Stimulated activated naive CD4-positive, alpha-beta T cell treated with Interleukin-2 at 50 U/mL for 16 hours (primary cell): ENCODE data around the gene NSUN4.
A peak's percentile ranks its signal among the peaks of the same experiment; 100 is the strongest.
"Not testable (repeated sequence)": the region's sequence is repeated elsewhere in the genome, so short reads cannot be mapped to it uniquely, and the experiment has no call there.

Source experiments
- DNase-seq: peaks from one replicate; lab custom pipeline; 2025; lab: John Stamatoyannopoulos, UW

Gene NSUN4

DNA sequence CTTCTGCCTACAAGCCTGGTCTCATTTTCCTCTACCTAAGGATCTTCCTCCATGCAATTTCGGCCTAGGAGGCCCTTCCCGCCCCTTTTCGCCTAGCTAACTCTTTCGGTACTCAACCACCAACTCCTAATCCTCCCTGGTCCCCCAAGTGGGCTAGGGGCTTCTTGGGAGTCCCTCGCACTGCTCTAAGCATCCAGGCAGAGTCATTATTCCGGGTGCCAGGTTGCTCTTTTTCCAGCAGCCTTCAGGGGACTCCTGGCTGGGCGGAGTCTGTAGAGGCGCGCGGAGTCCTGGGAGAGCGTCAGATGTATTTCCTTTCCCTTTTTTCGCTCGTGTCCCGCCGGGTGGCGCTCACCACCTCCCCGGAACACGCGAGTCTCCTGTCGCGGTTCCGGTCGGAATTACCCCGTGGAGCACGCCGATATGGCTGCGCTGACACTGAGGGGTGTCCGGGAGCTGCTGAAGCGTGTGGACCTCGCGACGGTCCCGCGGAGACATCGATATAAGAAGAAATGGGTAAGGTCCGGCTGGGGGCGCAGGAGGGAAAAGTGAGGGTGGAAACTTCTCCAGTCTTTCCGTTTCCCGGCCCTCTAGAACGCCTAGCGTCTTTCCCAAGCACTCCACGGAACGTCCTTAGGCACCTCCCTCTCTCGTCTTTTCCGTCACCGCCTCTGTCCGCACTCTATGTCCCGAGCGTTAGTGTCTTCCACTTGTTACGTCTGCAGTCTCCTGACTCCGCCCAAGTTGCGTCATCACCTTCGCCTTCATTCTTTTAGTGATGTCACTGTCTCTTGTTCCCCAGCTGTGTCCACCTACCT, at the start of gene NSUN4:
Gene NSUN4 (plus strand): TSS at position 404 of the 818 bp plus-strand sequence. CDS start 20 bp downstream, at position 424.
- peak; percentile 86 for DNase-seq

DNA sequence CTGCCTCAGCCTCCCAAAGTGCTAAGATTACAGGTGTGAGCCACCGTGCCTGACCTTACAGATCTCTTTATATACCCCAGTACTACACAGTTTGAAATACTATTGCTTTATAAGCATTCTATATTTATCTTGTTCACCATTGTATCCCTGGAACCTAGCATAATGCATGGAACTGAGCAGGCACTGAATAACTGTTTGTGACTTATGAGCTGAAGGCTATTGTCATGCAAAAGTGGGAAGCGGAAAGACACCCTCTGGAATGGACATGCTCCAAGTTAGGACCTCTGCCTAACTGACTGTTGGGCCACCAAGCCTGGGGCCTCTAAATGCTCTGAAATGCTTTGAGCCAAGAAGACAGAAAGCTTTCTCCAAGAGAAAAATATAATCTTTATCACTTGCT, 45.3 kb upstream of the NSUN4 start:
- no peak for DNase-seq

DNA sequence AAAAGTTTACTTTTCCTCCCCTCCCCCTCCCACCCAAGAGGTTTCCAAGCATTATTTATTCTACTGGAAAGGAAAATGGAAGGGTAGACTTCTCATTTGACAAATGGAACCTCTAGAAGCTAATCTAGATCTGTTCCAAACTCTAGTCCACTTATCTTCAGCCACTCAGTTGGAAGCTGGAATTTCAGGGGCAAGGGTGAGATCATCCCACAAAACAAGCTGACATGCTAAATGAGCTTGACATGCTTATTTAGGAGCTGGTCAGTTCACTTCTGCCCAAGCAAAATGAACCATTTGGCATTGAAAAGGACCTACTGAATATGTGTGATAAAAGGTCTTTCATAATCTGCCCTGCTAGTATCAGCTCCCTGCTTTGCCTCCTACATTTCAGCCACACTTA, 42.2 kb upstream of the NSUN4 start:
- DNase-seq, result no peak

DNA sequence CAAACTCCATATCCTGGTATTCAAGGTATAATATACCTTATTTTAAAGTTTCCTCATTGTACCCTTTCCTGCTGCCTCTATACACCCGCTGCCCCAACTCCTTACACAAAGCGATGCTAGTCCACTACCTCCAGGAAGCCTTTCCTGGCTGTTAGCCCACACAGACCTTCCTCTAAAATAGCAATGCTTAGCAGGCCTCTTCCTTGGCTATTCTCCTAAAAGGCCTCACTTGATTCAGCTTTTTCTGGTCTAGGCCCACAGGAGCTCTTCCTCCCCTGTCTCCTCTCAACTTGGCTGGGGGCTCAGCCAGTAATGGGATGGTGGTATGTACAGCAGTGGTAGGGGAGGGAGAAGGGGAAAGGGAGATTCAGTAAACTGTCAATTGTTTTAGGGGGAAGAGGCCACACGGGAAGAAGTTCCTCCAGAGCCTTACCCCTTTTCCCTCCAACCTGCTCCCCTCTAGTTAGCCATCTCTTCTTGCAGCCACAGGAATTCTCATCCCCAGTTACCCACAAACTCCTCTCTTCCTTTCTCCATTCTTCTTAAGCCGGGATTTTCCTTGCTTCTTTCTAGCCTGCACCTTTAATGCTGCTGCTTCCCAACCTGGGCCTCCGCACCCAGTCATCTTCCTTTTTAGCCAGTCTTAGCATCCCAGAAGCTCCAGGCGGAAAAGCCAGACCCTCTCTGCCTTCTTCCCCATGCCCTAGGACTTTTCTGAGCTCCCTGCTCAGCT, 39.8 kb upstream of the NSUN4 start:
- no peak for DNase-seq

DNA sequence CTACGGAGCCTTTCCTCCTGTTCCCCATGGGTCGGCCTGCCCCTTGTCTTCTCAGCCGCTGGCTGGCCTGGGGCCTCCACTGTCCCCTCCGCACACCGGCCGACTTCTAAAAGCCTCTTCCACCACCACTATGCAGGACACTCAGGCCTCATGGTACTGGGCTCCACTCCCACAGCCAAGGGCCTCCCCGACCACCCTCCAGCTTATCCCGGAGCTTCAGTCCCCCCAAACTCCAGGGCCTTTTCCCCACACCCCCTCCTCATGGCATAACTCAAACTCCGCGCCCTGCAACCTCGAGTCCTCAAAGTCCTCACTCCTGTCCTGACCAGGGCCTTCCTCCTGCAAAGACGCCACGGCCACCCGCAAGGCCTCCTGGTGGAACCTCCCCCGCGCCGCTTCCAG, 39.2 kb upstream of the NSUN4 start:
- no peak for DNase-seq

DNA sequence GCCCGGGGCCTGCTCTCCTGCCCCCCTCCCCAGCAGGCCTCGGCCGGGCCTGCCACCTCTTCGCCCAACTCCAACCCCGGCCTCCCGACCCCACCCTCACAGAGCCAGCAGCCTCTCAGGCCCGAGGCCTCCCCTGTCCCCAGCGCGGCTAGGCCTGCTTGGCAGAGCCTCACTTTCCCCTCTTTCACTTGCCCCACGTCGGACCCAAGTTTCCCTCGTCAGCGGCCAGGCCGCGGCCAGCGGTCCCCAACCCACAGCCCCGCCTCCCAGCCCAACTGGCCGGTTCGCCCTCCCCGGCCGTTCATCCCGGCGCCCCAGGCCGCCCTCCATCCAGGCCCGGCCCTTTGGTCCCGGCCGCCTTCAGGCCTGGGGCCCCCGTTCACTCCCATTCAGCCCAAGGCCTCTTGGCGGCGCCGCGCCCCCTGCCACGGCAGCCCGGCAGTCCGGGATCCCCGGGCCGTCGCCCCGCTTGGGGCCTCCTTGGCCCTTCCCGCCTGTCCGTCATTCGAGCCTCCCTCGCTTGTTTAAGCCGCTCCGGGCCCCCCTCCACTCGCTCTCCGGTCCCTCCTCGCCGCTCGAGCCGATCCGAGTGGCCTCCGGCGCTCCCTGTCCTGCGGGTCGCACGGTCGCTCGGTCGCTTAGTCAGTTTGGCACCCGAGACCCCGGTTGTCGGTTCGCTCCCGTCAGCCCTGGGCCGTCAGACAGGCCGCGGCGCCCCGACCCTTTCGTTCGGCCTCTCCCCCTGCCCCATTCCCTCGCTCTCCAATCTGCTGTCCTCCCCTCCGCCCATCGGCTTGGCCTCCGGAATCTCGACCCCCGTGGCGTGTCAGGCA, 38.6 kb upstream of the NSUN4 start:
- peak; percentile 35 for DNase-seq

DNA sequence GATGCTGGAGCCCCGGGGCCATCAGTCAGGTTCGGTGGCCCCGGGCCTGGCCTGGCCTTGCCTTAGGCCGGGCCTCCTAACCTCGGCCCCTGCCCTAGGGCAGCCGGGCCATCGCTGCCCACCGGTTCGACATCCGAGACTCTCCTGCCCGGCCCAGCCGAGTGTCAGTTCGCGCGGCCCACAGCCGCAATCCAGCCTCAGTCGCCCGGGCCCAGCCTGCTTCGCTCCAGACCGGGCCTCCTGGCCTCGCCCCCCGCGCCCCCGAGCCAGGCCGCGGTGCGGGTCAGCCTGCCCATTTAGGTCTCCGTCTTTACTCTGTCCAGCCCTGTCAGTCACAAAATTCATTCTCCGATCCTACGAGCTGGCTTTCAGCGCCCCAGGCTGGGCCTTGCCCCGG, 38.0 kb upstream of the NSUN4 start:
- DNase-seq, result no peak

DNA sequence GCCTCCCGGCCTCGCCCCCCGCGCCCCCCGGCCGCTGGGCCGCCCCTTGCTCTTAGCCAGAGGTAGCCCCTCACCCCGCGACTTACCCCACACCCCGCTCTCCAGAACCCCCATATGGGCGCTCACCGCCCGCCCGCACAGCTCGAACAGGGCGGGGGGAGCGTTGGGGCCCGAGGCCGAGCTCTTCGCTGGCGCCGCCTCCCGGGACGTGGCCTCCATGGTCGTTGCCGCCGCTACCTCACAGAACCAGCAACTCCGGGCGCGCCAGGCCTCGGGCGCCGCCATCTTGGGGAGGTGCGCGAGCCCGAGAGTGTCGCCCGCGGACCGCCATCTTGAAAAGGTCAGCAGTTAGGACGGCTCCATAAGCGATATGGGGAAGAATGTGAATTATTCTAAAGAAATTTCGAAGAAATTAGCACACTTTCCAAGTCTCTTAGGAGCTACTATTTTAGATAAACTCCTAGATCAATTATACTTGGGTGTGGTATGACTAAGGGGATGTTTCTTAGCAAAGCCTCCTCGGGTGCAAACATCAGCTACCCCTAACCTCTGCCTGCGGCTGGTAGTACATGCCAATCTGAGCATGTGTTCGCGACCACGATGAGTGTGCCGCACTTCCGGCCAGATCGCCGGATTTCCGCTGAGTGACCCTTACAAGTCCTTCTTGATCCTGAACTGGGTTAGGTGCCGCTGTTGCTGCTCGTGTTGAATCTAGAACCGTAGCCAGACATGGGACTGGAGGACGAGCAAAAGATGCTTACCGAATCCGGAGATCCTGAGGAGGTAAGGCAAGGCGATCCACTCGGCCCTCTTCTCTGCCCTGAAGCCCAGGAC, 37.4 kb upstream of the NSUN4 start, which contains the start of the genes LRRC41 and UQCRH:
Gene LRRC41 (minus strand): TSS at position 579 of the 834 bp plus-strand sequence. CDS start 294 bp downstream, at position 285.
Gene UQCRH (plus strand): TSS at position 661 of the 834 bp plus-strand sequence. CDS start 69 bp downstream, at position 730.
- DNase-seq, result peak; percentile 92

DNA sequence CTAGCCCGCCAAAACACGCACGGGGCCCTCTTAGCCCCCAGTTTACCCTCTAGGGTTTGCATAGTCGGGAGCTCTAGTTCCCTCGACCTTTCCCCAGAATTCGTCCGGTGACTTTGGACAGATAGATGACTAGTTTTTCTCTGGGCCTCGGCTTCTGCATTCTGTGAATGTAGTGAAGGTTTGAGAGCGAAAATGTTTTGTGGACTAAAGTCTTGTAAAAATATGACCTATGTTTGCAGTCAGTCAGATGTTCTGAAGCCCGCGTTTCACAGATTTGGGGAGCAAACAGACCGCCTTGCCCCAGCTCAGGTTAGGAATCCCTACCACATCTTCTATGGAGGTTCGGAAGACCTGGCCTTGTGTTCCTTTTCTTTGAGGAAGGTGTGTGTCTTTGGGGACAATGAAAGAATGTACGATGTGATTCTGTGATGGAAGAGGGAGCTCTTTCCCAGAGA, 36.7 kb upstream of the NSUN4 start:
- DNase-seq, result no peak

DNA sequence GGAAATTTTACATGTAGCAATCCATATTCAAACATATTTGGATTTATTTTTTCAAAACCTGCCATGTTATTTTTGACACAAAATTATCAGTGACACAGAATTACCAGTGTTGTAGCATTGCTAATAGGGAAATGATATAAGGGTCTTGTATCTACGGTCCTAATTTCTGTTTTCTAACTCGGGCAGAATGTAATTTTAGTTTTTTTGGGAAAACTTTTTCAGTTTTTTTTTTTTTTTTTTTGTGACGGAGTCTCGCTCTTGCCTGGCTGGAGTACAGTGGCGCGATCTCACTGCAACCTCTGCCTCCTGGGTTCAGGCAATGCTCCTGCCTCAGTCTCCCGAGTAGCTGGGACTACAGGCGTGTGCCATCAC, 34.5 kb upstream of the NSUN4 start:
- DNase-seq, result no peak

DNA sequence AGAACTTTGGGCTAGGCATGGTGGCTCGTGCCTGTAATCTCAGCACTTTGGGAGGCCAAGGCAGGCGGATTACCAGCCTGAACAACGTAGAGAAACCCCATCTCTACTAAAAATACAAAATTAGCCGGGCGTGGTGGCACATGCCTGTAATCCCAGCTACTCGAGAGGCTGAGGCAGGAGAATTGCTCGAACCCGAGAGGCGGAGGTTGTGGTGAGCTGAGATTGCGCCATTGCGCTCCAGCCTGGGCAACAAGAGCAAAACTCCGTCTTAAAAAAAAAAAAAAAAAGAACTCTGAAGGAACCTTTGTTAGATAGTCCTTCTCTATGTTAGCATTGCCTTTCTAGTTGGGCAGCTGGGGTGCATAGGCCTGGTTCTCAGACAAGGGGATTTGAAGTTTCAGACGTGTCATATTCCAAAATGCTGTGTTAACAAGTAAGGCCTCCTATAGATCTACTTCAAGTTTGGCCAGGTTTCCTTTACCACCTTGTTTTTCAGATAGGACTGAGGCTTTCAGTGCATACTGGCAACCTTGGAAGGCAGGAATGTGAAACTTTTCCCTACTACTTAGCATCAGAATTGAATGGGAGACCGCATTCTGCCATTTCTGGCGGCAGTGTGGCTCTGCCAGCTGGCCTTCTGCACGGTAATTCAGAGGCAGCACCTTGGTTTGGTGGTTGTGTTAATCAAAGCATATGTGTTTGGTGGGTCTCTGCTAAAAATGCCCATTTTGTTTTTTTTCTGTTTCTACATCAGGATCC, 31.0 kb upstream of the NSUN4 start:
- DNase-seq, result no peak

DNA sequence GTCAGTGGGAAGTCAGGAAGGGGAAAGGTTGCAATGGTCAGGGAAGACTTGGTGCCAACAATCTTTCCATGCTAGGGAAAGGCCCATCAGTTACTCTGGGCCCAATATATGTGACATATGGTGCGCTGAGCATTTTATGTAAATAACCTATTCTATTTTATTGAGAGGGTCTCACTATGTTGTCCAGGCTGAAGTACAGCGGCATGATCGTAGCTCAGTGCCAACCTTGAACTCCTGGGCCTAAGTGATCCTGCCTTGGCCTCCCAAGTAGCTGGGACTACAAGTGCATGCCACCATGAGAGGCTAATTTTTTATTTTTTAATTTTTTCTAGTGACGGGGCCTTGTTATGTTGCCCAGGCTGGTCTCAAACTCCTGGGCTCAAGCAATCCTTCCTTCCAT, 30.3 kb upstream of the NSUN4 start:
- no peak for DNase-seq

DNA sequence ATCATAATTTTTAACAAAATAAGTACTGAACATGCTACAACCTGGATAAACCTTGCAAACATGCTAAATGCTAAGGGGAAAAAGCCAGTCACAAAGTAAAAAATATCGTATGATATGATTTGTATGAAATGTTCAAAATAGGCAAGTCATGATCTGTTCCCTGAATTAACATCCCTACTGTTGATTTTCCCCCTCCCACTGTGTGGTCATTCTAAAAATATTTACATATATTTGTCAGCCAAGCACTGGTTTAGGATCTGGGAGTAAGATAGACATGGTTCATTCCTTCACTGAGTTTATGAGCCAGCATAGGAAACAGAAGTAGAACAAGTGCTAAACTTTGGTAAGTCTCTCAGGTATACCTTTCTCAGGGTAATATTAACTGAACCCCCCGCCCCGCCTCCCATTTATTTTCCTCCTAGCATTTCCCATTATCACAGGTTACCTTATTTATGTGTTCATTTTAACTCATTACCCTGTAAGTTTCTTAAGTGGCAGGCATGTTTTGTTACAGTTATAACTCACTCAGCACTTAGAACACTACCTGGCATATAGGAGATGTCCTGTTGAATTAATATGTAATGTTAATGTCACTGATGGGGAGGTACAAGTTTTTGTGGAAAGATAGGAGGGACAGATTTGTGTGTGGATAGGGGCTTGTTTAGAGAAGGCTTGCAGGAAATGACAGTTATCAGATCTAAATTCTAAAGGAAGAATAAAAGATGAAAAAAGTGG, 24.8 kb upstream of the NSUN4 start:
- no peak for DNase-seq

DNA sequence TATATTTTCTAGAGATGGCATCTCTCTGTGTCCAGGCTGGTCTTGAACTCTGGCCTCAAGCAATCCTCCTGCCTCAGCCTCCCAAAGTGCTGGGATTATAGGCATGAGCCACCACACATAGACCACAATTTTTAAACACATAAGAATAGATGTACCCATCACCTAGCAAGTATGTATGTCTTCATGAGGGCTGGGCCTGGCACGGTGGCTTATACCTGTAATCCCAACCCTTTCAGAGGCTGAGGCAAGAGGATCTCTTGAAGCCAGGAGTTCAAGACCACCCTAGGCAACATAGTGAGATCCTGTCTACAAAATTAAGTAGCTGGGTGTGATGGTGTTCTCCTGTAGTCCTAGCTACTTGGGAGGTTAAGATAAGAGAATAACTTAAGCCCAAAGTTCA, 23.3 kb upstream of the NSUN4 start:
- no peak for DNase-seq

DNA sequence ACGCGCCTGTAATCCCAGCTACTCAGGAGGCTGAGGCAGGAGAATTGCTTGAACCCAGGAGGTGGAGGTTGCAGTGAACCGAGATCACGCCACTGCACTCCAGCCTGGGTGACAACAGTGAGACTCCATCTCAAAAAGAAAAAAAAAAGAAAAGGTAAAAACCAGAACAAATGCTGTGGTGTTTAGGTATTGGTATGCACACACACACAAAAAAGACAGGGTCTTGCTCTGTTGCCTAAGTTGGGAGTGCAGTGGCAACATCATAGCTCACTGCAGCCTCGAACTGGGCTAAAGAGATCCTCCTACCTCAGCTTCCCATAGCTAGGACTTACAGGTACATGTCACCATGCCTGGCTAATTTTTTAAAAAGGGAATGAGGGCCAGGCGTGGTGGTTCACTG, 21.3 kb upstream of the NSUN4 start:
- DNase-seq, result not testable (repeated sequence)

DNA sequence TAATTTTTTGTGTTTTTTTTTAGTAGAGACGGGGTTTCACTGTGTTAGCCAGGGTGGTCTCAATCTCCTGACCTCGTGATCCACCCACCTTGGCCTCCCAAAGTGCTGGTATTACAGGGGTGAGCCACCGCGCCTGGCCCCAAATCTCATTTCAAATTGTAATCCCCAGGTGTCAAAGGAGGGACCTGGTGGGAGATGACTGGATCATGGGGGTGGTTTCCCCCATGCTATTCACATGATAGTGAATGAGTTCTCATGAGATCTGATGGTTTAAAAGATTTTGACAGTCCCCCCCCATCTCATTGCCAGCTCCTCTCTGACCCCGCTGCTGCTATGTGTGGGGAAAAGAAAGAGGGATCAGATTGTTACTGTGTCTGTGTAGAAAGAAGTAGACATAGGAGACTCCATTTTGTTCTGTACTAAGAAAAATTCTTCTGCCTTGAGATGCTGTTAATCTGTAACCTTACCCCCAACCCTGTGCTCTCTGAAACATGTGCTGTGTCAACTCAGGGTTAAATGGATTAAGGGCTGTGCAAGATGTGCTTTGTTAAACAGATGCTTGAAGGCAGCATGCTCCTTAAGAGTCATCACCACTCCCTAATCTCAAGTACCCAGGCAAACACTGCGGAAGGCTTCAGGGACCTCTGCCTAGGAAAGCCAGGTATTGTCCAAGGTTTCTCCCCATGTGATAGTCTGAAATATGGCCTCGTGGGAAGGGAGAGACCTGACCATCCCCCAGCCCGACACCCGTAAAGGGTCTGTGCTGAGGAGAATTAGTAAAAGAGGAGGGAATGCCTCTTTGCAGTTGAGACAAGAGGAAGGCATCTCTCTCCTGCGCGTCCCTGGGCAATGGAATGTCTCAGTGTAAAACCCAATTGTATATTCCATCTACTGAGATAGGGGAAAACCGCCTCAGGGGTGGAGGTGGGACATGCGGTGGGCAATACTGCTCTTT, 20.4 kb upstream of the NSUN4 start:
- DNase-seq, result not testable (repeated sequence)

DNA sequence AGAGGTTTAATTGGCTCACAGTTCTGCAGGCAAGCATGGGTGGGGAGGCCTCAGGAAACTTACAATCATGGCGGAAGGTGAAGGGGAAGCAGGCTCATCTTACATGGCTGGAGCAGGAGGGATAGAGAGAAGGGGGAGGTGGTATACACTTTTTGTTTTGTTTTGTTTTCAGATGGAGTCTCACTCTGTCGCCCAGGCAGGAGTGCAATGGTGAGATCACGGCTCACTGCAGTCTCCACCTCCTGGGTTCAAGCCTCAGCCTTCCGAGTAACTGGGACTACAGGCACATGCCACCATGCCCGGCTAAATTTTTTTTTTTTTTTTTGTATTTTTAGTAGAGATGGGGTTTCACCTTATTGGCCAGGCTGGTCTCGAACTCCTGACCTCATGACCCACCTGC, 18.4 kb upstream of the NSUN4 start:
- not testable (repeated sequence) for DNase-seq

DNA sequence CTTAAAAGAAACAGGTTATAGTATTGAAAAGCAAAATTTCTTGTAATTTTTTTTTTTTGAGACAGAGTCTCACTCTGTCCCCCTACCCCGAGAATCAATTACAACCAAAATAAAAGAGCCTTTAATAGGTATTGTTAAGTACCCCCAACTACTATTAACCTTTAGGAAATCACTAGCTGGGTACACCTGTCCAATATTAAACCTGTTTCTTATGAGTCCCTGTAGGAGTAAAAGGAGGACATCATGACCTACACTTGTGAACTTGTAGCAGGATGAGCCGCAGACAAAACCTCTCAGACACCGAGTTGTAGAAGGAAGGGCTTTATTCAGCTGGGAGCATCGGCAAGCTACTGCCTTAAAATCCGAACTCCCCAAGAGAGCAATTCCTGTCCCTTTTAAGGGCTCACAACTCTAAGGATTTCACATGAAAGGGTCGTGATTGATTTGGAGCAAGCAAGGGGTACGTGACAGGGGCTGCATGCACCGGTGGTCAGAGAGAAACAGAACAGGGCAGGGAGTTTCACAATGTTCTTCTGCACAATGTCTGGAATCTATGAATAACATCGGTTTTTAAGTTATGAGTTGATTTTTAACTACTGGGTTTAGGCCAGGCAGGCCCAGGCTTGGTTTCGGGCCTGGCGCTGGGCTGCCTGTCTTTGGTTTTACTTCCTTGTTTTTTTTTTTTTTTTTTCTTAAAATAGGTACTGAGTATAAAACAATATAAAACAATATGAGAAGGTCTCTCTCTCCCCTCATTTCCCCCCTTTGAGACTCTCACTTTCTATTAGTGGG, 15.1 kb upstream of the NSUN4 start:
- not testable (repeated sequence) for DNase-seq
